Skeletal muscle tissue (tissue), 4 donors: Measurements from ENCODE around the gene UBALD2. TPM values are rescaled to one million over a fixed set of nuclear protein-coding genes. Genes with fewer than 3 reads are reported as not detected.
A peak's percentile ranks its signal among the peaks of the same experiment; 100 is the strongest.

Experiments used
- H3K27ac ChIP-seq: one replicate; pipeline ENCODE4 v1.7.0; 2013; ENCODE audit warnings: mild to moderate bottlenecking, low read depth, low read length, inconsistent platforms
- H3K27me3 ChIP-seq, 3 donors: one replicate each; pipeline ENCODE4 v1.7.0; 2013; ENCODE audit warnings: low read length in 3 of 3; ENCODE audit not compliant: control insufficient read depth in 3 of 3, insufficient read depth in 3 of 3
- H3K36me3 ChIP-seq, 3 donors: one replicate each; pipeline ENCODE4 v1.7.0; 2013; ENCODE audit warnings: low read length in 3 of 3; ENCODE audit not compliant: control insufficient read depth in 3 of 3, insufficient read depth in 3 of 3
- H3K4me1 ChIP-seq, 3 donors: one replicate each; pipeline ENCODE4 v1.7.0; 2013; ENCODE audit warnings: low read length in 3 of 3, mild to moderate bottlenecking in 3 of 3; ENCODE audit not compliant: control insufficient read depth in 3 of 3, insufficient read depth in 3 of 3
- H3K4me3 ChIP-seq, 3 donors: one replicate each; pipeline ENCODE4 v1.7.0; 2013; ENCODE audit warnings: low read length in 3 of 3
- H3K9ac ChIP-seq, 3 donors: one replicate each; pipeline ENCODE4 v1.7.0; 2013; ENCODE audit warnings: low read length in 3 of 3, mild to moderate bottlenecking in 3 of 3, moderate library complexity in 2 of 3, low read depth in 1 of 3
- H3K9me3 ChIP-seq, 3 donors: one replicate each; pipeline ENCODE4 v1.7.0; 2013; ENCODE audit warnings: low read length in 3 of 3; ENCODE audit not compliant: control insufficient read depth in 3 of 3
- total RNA-seq: library from RNA; depleted of rRNA; stranded (reverse); fragments of >200 nt; gene quantifications from one replicate; pipeline ENCODE4 v1.2.3, GENCODE V29; 2014
- donor health status: Osteomylitis.

Gene UBALD2
- total RNA-seq, 1 donor from 2014 or later = 2.6 TPM

GRCh38 chr17:76270770-76271668 is 5.9 kb downstream of the UBALD2 start:
- H3K4me1 ChIP-seq = peaks cover 59 to 76% (median 66%) of the 10 kb centered on the region in 3 donors
- no peaks in the 10 kb centered on the region for H3K9me3 ChIP-seq
- H3K27me3 ChIP-seq = no peaks in the 10 kb centered on the region
- peak overlapping the region in 2 of 3 donors; percentile 6 to 75 for H3K9ac ChIP-seq
- peaks cover 0 to 5% (median 2%) of the 10 kb centered on the region in 3 donors for H3K36me3 ChIP-seq
- peak overlapping the region in 1 of 3 donors; percentile 20 for H3K4me3 ChIP-seq
- peak overlapping the region; percentile 65 for H3K27ac ChIP-seq

- peaks cover 0 to 4% (median 2%) of the 10 kb centered on the region in 3 donors for H3K36me3 ChIP-seq
- no peaks in the 10 kb centered on the region for H3K9me3 ChIP-seq
- H3K4me3 ChIP-seq = peak overlapping the region; percentile 14 to 54 (median 27)
- H3K9ac ChIP-seq = peak overlapping the region; percentile 51 to 75 (median 70)
- H3K4me1 ChIP-seq = peaks cover 52 to 69% (median 58%) of the 10 kb centered on the region in 3 donors
- H3K27ac ChIP-seq = peak overlapping the region; percentile 65
- H3K27me3 ChIP-seq = no peaks in the 10 kb centered on the region
Observed at GRCh38 chr17:76271669-76272540, 6.8 kb downstream of the UBALD2 start.

GRCh38 chr17:76272541-76273444 is 7.6 kb downstream of the UBALD2 start:
- no peaks in the 10 kb centered on the region for H3K9me3 ChIP-seq
- H3K9ac ChIP-seq = peak overlapping the region; percentile 51 to 75 (median 70)
- H3K27ac ChIP-seq = peak overlapping the region; percentile 65
- H3K36me3 ChIP-seq = peaks cover 0 to 3% (median 2%) of the 10 kb centered on the region in 3 donors
- H3K4me1 ChIP-seq = peaks cover 44 to 60% (median 53%) of the 10 kb centered on the region in 3 donors
- H3K27me3 ChIP-seq = no peaks in the 10 kb centered on the region
- peak overlapping the region in 1 of 3 donors; percentile 54 for H3K4me3 ChIP-seq

GRCh38 chr17:76273445-76274111 is 8.4 kb downstream of the UBALD2 start:
- H3K27ac ChIP-seq = no peak overlapping the region
- H3K9me3 ChIP-seq = no peaks in the 10 kb centered on the region
- peaks cover 37 to 53% (median 47%) of the 10 kb centered on the region in 3 donors for H3K4me1 ChIP-seq
- no peak overlapping the region for H3K4me3 ChIP-seq
- H3K36me3 ChIP-seq = peaks cover 0 to 3% (median 2%) of the 10 kb centered on the region in 3 donors
- no peaks in the 10 kb centered on the region for H3K27me3 ChIP-seq
- H3K9ac ChIP-seq = peak overlapping the region in 1 of 3 donors; percentile 25

- Histone ChIP-seq H3K27me3 (no peaks in the 10 kb centered on the region), H3K4me3 (no peak overlapping the region), H3K9ac (no peak overlapping the region), H3K27ac (no peak overlapping the region), H3K9me3 (no peaks in the 10 kb centered on the region), H3K36me3 (peaks cover 0 to 3% (median 2%) of the 10 kb centered on the region in 3 donors), H3K4me1 (peaks cover 39 to 51% (median 45%) of the 10 kb centered on the region in 3 donors)
Observed at GRCh38 chr17:76274112-76274956, 9.2 kb downstream of the UBALD2 start.

- H3K4me3 ChIP-seq = no peak overlapping the region
- peaks cover 33 to 48% (median 41%) of the 10 kb centered on the region in 3 donors for H3K4me1 ChIP-seq
- no peaks in the 10 kb centered on the region for H3K9me3 ChIP-seq
- peaks cover 0 to 3% (median 0%) of the 10 kb centered on the region in 3 donors for H3K36me3 ChIP-seq
- H3K27ac ChIP-seq = no peak overlapping the region
- no peaks in the 10 kb centered on the region for H3K27me3 ChIP-seq
- H3K9ac ChIP-seq = no peak overlapping the region
Observed at GRCh38 chr17:76275382-76276068, 10.4 kb downstream of the UBALD2 start.

GRCh38 chr17:76276069-76276431 is 10.9 kb downstream of the UBALD2 start:
- Histone ChIP-seq H3K27ac (no peak overlapping the region), H3K4me3 (no peak overlapping the region), H3K9ac (no peak overlapping the region), H3K27me3 (no peaks in the 10 kb centered on the region), H3K36me3 (peaks cover 0 to 3% (median 0%) of the 10 kb centered on the region in 3 donors), H3K9me3 (no peaks in the 10 kb centered on the region), H3K4me1 (peaks cover 28 to 44% (median 36%) of the 10 kb centered on the region in 3 donors)
